K562 (cell line): Measurements from ENCODE around the gene MS4A2. TPM values are rescaled to one million over a fixed set of nuclear protein-coding genes. Genes with fewer than 3 reads are reported as not detected.

Experiments
- CBX8 ChIP-seq: fragments of 200-600 bp; sonication (generic); IDR thresholded peaks from 2 replicates; pipeline ENCODE4 v1.6.1; 2012; ENCODE audit warnings: borderline replicate concordance, mixed run types, low read depth, mild to moderate bottlenecking, moderate library complexity, mixed read lengths, low read length, control low read depth, inconsistent platforms; ENCODE audit not compliant: poor library complexity, severe bottlenecking; ENCODE audit errors: extremely low read depth
- EWSR1 ChIP-seq: fragments of 450-650 bp; IDR thresholded peaks from 2 replicates; pipeline ENCODE4 v1.6.1; 2018; ENCODE audit warnings: borderline replicate concordance, mild to moderate bottlenecking, low read depth, moderate library complexity; ENCODE audit not compliant: partially characterized antibody
- FOXJ3 ChIP-seq: sonication (generic); formaldehyde crosslinking; IDR thresholded peaks from 2 replicates; pipeline ENCODE4 v1.4.0; 2020; ENCODE audit warnings: mild to moderate bottlenecking, missing genetic modification reagents
- RBM14 ChIP-seq: fragments of 200-400 bp; formaldehyde crosslinking; IDR thresholded peaks from 2 replicates; pipeline ENCODE4 v1.6.1; 2018; ENCODE audit warnings: low read depth, mild to moderate bottlenecking, low read length, moderate library complexity, borderline replicate concordance; ENCODE audit not compliant: insufficient read depth
- SOX6 ChIP-seq: fragments of 450-650 bp; IDR thresholded peaks from 2 replicates; pipeline ENCODE4 v1.6.1; 2014; ENCODE audit warnings: mild to moderate bottlenecking
- ZBED1 ChIP-seq: IDR thresholded peaks from 2 replicates; pipeline ENCODE4 v1.6.1; 2014
- ZKSCAN3 ChIP-seq: fragments of 250-450 bp; sonication (Bioruptor Pico); IDR thresholded peaks from 2 replicates; pipeline ENCODE4 v1.4.0; 2020
- ZNF41 ChIP-seq: fragments of 250-450 bp; sonication (Bioruptor Pico); conservative IDR thresholded peaks from 2 replicates; pipeline ENCODE4 v1.4.0; 2020; ENCODE audit warnings: mild to moderate bottlenecking
- ZNF512 ChIP-seq: IDR thresholded peaks from 2 replicates; pipeline ENCODE4 v1.6.1; 2016; ENCODE audit warnings: missing genetic modification characterization, missing compliant biosample characterization
- polyA plus RNA-seq, 8 experiments: library from polyadenylated mRNA; depleted of rRNA in 4 of 8; stranded (reverse) in 5 of 8; unstranded in 3 of 8; fragments of >200 nt; fragmentation: Nextera tagmentation in 2 of 8; fragmentation: Illumina TruSeq in 1 of 8; extraction: Ambion mirVana in 2 of 8; extraction: Trizol in 1 of 8; gene quantifications; 2 replicates each; pipeline versions ENCODE4 v1.2.1 to v1.2.3, GENCODE V29; 2011 to 2014; ENCODE audit warnings: inconsistent platforms in 1 of 8, missing spikeins in 1 of 8
- total RNA-seq, 7 experiments: library from RNA; depleted of rRNA in 6 of 7; stranded (reverse); fragments of >200 nt in 6 of 7; fragmentation: Illumina TruSeq in 2 of 7; extraction: Trizol in 2 of 7; gene quantifications; 2 replicates each; pipeline versions ENCODE4 v1.2.1 to v1.2.3, GENCODE V29; 2011 to 2021; ENCODE audit warnings: low replicate concordance in 1 of 7
- TF ChIP-seq, protein P1 (sequence below), 2 experiments: fragments of 450-650 bp; conservative IDR thresholded peaks; 2 replicates each; pipeline ENCODE4 v1.6.1; 2017; ENCODE audit warnings: mild to moderate bottlenecking in 2 of 2, moderate library complexity in 2 of 2
- TF ChIP-seq, protein P2 (sequence below): fragments of 450-650 bp; IDR thresholded peaks from 2 replicates; pipeline ENCODE4 v1.6.1; 2016; ENCODE audit warnings: mild to moderate bottlenecking, moderate library complexity
- TF ChIP-seq, protein P3 (sequence below): fragments of 250-450 bp; sonication (Bioruptor Pico); IDR thresholded peaks from 2 replicates; pipeline ENCODE4 v1.9.0; 2021; ENCODE audit warnings: mild to moderate bottlenecking

MS4A2 gene
- total and polyA plus RNA-seq, 9 of the 15 experiments (the other 6 are each of a cell fraction or from before 2014, with no cell fraction given) = 0.06 to 5.7 (median 0.86) TPM

GRCh38 chr11:60056349-60056969 is 32.0 kb upstream of the MS4A2 start, which contains the start of gene MS4A3 (continued):
- TF ChIP-seq, protein P1, sequence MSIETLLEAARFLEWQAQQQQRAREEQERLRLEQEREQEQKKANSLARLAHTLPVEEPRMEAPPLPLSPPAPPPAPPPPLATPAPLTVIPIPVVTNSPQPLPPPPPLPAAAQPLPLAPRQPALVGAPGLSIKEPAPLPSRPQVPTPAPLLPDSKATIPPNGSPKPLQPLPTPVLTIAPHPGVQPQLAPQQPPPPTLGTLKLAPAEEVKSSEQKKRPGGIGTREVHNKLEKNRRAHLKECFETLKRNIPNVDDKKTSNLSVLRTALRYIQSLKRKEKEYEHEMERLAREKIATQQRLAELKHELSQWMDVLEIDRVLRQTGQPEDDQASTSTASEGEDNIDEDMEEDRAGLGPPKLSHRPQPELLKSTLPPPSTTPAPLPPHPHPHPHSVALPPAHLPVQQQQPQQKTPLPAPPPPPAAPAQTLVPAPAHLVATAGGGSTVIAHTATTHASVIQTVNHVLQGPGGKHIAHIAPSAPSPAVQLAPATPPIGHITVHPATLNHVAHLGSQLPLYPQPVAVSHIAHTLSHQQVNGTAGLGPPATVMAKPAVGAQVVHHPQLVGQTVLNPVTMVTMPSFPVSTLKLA (conservative IDR thresholded peaks at IDR 0.05) = no peak
- TF ChIP-seq ZNF41 (CRISPR knock-in tag) (no peak), EWSR1 (no peak), RBM14 (no peak), SOX6 (peak; percentile 90), ZNF512 (no peak), FOXJ3 (no peak), ZBED1 (0 out of 2 replicates have a peak, but pooled peaks have one; percentile 30), CBX8 (no peak), ZKSCAN3 (CRISPR knock-in tag) (no peak)
- TF ChIP-seq, protein P2, sequence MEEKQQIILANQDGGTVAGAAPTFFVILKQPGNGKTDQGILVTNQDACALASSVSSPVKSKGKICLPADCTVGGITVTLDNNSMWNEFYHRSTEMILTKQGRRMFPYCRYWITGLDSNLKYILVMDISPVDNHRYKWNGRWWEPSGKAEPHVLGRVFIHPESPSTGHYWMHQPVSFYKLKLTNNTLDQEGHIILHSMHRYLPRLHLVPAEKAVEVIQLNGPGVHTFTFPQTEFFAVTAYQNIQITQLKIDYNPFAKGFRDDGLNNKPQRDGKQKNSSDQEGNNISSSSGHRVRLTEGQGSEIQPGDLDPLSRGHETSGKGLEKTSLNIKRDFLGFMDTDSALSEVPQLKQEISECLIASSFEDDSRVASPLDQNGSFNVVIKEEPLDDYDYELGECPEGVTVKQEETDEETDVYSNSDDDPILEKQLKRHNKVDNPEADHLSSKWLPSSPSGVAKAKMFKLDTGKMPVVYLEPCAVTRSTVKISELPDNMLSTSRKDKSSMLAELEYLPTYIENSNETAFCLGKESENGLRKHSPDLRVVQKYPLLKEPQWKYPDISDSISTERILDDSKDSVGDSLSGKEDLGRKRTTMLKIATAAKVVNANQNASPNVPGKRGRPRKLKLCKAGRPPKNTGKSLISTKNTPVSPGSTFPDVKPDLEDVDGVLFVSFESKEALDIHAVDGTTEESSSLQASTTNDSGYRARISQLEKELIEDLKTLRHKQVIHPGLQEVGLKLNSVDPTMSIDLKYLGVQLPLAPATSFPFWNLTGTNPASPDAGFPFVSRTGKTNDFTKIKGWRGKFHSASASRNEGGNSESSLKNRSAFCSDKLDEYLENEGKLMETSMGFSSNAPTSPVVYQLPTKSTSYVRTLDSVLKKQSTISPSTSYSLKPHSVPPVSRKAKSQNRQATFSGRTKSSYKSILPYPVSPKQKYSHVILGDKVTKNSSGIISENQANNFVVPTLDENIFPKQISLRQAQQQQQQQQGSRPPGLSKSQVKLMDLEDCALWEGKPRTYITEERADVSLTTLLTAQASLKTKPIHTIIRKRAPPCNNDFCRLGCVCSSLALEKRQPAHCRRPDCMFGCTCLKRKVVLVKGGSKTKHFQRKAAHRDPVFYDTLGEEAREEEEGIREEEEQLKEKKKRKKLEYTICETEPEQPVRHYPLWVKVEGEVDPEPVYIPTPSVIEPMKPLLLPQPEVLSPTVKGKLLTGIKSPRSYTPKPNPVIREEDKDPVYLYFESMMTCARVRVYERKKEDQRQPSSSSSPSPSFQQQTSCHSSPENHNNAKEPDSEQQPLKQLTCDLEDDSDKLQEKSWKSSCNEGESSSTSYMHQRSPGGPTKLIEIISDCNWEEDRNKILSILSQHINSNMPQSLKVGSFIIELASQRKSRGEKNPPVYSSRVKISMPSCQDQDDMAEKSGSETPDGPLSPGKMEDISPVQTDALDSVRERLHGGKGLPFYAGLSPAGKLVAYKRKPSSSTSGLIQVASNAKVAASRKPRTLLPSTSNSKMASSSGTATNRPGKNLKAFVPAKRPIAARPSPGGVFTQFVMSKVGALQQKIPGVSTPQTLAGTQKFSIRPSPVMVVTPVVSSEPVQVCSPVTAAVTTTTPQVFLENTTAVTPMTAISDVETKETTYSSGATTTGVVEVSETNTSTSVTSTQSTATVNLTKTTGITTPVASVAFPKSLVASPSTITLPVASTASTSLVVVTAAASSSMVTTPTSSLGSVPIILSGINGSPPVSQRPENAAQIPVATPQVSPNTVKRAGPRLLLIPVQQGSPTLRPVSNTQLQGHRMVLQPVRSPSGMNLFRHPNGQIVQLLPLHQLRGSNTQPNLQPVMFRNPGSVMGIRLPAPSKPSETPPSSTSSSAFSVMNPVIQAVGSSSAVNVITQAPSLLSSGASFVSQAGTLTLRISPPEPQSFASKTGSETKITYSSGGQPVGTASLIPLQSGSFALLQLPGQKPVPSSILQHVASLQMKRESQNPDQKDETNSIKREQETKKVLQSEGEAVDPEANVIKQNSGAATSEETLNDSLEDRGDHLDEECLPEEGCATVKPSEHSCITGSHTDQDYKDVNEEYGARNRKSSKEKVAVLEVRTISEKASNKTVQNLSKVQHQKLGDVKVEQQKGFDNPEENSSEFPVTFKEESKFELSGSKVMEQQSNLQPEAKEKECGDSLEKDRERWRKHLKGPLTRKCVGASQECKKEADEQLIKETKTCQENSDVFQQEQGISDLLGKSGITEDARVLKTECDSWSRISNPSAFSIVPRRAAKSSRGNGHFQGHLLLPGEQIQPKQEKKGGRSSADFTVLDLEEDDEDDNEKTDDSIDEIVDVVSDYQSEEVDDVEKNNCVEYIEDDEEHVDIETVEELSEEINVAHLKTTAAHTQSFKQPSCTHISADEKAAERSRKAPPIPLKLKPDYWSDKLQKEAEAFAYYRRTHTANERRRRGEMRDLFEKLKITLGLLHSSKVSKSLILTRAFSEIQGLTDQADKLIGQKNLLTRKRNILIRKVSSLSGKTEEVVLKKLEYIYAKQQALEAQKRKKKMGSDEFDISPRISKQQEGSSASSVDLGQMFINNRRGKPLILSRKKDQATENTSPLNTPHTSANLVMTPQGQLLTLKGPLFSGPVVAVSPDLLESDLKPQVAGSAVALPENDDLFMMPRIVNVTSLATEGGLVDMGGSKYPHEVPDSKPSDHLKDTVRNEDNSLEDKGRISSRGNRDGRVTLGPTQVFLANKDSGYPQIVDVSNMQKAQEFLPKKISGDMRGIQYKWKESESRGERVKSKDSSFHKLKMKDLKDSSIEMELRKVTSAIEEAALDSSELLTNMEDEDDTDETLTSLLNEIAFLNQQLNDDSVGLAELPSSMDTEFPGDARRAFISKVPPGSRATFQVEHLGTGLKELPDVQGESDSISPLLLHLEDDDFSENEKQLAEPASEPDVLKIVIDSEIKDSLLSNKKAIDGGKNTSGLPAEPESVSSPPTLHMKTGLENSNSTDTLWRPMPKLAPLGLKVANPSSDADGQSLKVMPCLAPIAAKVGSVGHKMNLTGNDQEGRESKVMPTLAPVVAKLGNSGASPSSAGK = no peak
- TF ChIP-seq, protein P3, sequence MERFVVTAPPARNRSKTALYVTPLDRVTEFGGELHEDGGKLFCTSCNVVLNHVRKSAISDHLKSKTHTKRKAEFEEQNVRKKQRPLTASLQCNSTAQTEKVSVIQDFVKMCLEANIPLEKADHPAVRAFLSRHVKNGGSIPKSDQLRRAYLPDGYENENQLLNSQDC (CRISPR knock-in tag) = no peak
